Large intestine (tissue), 3 donors: ENCODE results near the gene FAM120C. TPM values are rescaled to one million over a fixed set of nuclear protein-coding genes. Genes with fewer than 3 reads are reported as not detected.
A peak's percentile ranks its signal among the peaks of the same experiment; 100 is the strongest.

ENCODE experiments used
- DNase-seq, 2 donors: peaks; one replicate each; pipeline versions ENCODE4 v3.0.0 to v3.0.0-alpha.2; 2013
- H3K27ac ChIP-seq: one replicate; pipeline ENCODE4 v1.5.1; 2013; ENCODE audit warnings: low read length
- H3K27me3 ChIP-seq: 2 replicates; pipeline ENCODE4 v1.6.1; 2013; ENCODE audit warnings: low read length; ENCODE audit not compliant: control insufficient read depth, insufficient read depth
- H3K36me3 ChIP-seq: 2 replicates; pipeline ENCODE4 v1.6.1; 2013; ENCODE audit warnings: low read length; ENCODE audit not compliant: control insufficient read depth, insufficient read depth
- H3K4me1 ChIP-seq: one replicate; pipeline ENCODE4 v1.6.1; 2013; ENCODE audit warnings: low read length; ENCODE audit not compliant: control insufficient read depth, insufficient read depth
- H3K4me3 ChIP-seq: one replicate; pipeline ENCODE4 v1.5.1; 2013; ENCODE audit warnings: low read length
- H3K9me3 ChIP-seq: one replicate; pipeline ENCODE4 v1.6.1; 2013; ENCODE audit warnings: mild to moderate bottlenecking, low read depth, low read length, moderate library complexity; ENCODE audit not compliant: control insufficient read depth
- WGBS: methylation state at CpG from one replicate; pipeline ENCODE4 v1.1.5; 2013; ENCODE audit warnings: low lambda C conversion rate; ENCODE audit not compliant: insufficient coverage; 5-methylcytosine and 5-hydroxymethylcytosine counted together
- polyA plus RNA-seq: library from polyadenylated mRNA; unstranded; fragments of 120-200 nt; gene quantifications from one replicate; pipeline ENCODE4 v1.2.1, GENCODE V29; 2013

The FAM120C gene
- polyA plus RNA-seq, 1 donor: 6.3 TPM

- no peaks in the 10 kb centered on the region for H3K9me3 ChIP-seq
- no peaks in the 10 kb centered on the region for H3K36me3 ChIP-seq
- no peaks in the 10 kb centered on the region for H3K27me3 ChIP-seq
- H3K27ac ChIP-seq: no peak overlapping the region
- no peak for DNase-seq
- no CpG with 5 or more reads among the region's 2 CpGs for WGBS
- no peak overlapping the region for H3K4me3 ChIP-seq
- no peaks in the 10 kb centered on the region for H3K4me1 ChIP-seq
Measured at GRCh38 chrX:54067766-54068165, 115.3 kb downstream of the FAM120C start.

GRCh38 chrX:54066841-54067240 is 116.2 kb downstream of the FAM120C start:
- no peaks in the 10 kb centered on the region for H3K4me1 ChIP-seq
- no peaks in the 10 kb centered on the region for H3K36me3 ChIP-seq
- no peak for DNase-seq
- H3K9me3 ChIP-seq: no peaks in the 10 kb centered on the region
- H3K4me3 ChIP-seq: no peak overlapping the region
- H3K27ac ChIP-seq: no peak overlapping the region
- no peaks in the 10 kb centered on the region for H3K27me3 ChIP-seq

- WGBS: no CpG with 5 or more reads among the region's 3 CpGs
- no peaks in the 10 kb centered on the region for H3K9me3 ChIP-seq
- H3K4me1 ChIP-seq: no peaks in the 10 kb centered on the region
- H3K36me3 ChIP-seq: no peaks in the 10 kb centered on the region
- H3K27ac ChIP-seq: no peak overlapping the region
- H3K4me3 ChIP-seq: no peak overlapping the region
- DNase-seq: no peak
- H3K27me3 ChIP-seq: no peaks in the 10 kb centered on the region
Measured at GRCh38 chrX:54064564-54064963, 118.5 kb downstream of the FAM120C start.

DNA sequence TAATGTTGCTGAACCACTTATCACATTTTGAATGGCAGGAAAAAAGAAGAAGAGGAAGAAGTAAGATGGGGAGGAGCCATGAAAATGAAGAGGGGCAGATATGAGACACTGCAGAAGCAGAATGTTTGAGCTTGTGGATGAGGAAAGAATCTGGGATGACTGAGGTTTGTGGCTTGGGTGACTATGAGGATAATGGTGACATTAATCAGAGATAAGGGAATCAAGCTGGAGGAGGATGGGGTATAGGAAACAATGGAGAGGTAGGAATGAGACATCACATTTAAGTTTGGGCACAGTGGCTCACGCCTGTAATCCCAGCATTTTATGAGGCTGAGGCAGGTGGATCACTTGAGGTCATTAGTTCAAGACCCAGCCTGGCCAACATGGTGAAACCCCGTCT is 119.7 kb downstream of the FAM120C start:
- H3K9me3 ChIP-seq: no peaks in the 10 kb centered on the region
- H3K27ac ChIP-seq: no peak overlapping the region
- no peaks in the 10 kb centered on the region for H3K36me3 ChIP-seq
- H3K4me1 ChIP-seq: no peaks in the 10 kb centered on the region
- no peak overlapping the region for H3K4me3 ChIP-seq
- no peaks in the 10 kb centered on the region for H3K27me3 ChIP-seq
- WGBS: no CpG with 5 or more reads among the region's 2 CpGs
- DNase-seq: no peak

DNA sequence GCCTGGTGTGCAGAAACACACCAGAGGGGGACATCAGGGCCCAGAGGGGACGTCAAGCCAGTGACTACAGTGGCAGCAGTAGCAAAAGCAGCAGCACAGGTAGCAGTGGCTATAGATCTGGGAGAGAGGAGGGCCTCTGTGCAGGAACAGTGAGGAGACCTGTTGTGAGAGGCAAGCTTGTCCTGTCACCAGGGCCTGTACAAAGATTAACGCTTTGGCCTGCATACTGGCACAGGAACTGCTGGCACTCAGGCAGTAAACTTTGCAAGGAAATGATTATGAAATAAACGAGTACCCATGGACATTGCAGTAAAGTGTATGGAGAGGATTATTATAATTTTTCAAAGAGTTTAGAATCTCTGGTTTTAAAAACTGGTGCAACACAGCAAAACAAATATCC is 133.3 kb downstream of the FAM120C start:
- WGBS: no CpG with 5 or more reads among the region's 3 CpGs

DNA sequence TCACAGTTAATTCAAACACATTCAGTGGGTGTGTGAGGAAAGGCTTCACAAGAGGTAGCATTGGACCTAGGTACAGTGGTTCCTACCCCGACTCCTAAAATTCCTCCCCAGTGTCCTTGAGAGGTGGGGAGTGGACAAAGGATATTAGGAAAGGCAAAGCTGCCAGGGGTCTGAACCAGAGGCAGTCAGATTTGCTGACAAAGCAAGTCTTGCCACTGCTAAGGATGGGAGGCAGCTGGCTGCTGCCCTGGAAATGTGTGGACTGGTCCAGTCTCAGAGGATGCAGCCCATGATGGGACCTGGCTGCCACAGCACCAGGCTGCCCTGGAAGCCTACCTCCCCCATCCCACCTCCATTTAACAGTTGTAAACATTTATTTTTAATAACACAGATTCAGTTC is 134.6 kb downstream of the FAM120C start:
- H3K27me3 ChIP-seq: no peaks in the 10 kb centered on the region
- H3K27ac ChIP-seq: no peak overlapping the region
- H3K36me3 ChIP-seq: no peaks in the 10 kb centered on the region
- WGBS: no CpG with 5 or more reads among the region's 1 CpG
- no peak for DNase-seq
- no peaks in the 10 kb centered on the region for H3K9me3 ChIP-seq
- no peaks in the 10 kb centered on the region for H3K4me1 ChIP-seq
- H3K4me3 ChIP-seq: no peak overlapping the region

More for the DNA sequence above, 133.3 kb downstream of the FAM120C start:
- no peaks in the 10 kb centered on the region for H3K4me1 ChIP-seq
- H3K27me3 ChIP-seq: no peaks in the 10 kb centered on the region
- no peaks in the 10 kb centered on the region for H3K36me3 ChIP-seq
- no peak overlapping the region for H3K27ac ChIP-seq
- DNase-seq: no peak
- H3K9me3 ChIP-seq: no peaks in the 10 kb centered on the region
- H3K4me3 ChIP-seq: no peak overlapping the region

DNA sequence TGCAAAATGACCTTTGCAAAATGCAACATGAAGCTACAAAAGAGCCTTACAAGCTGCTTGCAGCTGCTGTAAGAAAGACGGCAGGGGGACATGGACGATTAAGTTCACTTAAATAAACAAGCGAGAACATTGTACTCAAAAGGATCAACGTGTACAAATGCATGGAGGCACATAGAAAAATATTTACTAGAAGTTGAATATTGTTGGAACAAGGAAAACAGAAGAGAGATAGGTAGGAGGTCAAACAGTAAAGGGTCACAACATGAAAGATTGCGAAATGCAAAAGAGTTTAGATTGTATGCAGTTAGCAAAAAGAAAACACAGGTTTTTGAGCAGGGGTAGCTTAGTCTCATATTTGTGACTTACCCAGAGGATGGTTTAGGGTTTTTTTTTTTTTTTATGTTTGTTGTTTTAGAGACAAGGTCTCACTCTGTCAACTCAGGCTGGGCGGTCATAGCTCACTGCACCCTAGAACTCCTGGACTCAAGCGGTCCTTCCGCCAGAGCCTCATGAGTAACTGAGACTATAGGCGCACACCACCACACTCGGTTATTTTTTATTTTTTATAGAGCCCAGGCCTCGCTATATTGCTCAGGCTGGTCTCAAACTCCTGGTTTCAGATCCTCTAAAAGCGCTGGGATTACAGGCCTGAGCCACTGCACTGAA is 137.4 kb downstream of the FAM120C start:
- DNase-seq: peak in 1 of 2 donors; percentile 2
- WGBS: 20% methylated on average over 1 of the region's 12 CpGs
- H3K4me1 ChIP-seq: no peaks in the 10 kb centered on the region
- H3K4me3 ChIP-seq: no peak overlapping the region
- H3K9me3 ChIP-seq: no peaks in the 10 kb centered on the region
- H3K36me3 ChIP-seq: peaks cover 7% of the 10 kb centered on the region
- H3K27me3 ChIP-seq: no peaks in the 10 kb centered on the region
- peak overlapping the region; percentile 96 for H3K27ac ChIP-seq

- no CpG with 5 or more reads among the region's 10 CpGs for WGBS
- Histone ChIP-seq H3K4me1 (no peaks in the 10 kb centered on the region), H3K27me3 (no peaks in the 10 kb centered on the region), H3K4me3 (peak overlapping the region; percentile 54), H3K36me3 (peaks cover 11% of the 10 kb centered on the region), H3K9me3 (no peaks in the 10 kb centered on the region), H3K27ac (peak overlapping the region; percentile 96)
- DNase-seq: no peak
Measured at GRCh38 chrX:54044877-54045338, 138.1 kb downstream of the FAM120C start.

DNA sequence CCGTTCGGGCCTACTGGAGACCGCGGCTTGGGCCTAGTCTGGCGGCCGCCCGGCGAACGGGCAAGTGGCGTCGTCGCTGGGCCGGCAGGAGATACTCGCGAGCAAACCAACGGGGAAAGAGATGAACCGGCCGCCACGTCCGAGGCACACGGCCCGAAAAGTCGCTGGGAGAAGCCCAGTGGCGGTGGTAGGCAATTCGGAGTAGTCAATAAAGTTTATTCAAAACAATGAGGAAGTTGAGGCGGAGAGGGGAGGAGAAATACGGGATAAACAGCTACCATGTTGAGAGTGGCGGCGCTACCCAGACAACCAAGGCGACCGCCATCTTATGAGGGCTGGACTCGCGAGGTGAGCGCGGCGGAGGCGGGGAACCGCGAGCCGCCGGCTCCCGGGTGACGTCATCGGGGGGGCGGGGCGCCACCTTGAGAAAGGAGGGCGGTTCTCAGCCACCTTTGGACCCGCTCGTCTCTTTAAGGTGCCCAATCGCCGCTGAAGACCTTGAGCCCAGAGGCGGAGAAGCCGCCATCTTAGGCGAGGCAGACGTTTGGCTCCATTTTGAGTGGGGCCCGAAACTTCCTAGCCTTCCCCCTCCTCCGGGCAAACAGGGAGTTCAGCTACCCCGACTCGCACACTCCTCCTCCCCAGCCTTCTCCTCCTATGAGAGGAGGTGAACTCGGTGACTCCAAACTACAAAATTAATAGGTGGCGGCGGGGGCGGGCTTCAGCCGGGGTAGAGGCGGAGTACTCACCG is 138.8 kb downstream of the FAM120C start, which contains the start of gene PHF8:
PHF8 (minus strand) TSS at position 348 of the 751 bp plus-strand sequence. CDS start 1,745 bp downstream, outside the sequence.
- WGBS: no CpG with 5 or more reads among the region's 66 CpGs
- Histone ChIP-seq H3K9me3 (no peaks in the 10 kb centered on the region), H3K27ac (peak within 1 kb of the TSS; percentile 96), H3K4me1 (no peaks in the 10 kb centered on the region), H3K27me3 (no peaks in the 10 kb centered on the region), H3K36me3 (peaks cover 11% of the 10 kb centered on the region), H3K4me3 (peak within 1 kb of the TSS; percentile 57)
- DNase-seq: peak; percentile 95 to 98

GRCh38 chrX:54043541-54044125 is 139.4 kb downstream of the FAM120C start:
- no peak for DNase-seq
- Histone ChIP-seq H3K4me3 (peak overlapping the region; percentile 57), H3K27ac (peak overlapping the region; percentile 80), H3K4me1 (no peaks in the 10 kb centered on the region), H3K9me3 (no peaks in the 10 kb centered on the region), H3K27me3 (no peaks in the 10 kb centered on the region), H3K36me3 (peaks cover 11% of the 10 kb centered on the region)
- WGBS: no CpG with 5 or more reads among the region's 43 CpGs
